ENCODE measurements around the gene BRINP1. TPM values are rescaled to one million over a fixed set of nuclear protein-coding genes. Genes with fewer than 3 reads are reported as not detected.

BRINP1 gene
- total RNA-seq, 1 experiment from 2014 or later, result not detected

DNA sequence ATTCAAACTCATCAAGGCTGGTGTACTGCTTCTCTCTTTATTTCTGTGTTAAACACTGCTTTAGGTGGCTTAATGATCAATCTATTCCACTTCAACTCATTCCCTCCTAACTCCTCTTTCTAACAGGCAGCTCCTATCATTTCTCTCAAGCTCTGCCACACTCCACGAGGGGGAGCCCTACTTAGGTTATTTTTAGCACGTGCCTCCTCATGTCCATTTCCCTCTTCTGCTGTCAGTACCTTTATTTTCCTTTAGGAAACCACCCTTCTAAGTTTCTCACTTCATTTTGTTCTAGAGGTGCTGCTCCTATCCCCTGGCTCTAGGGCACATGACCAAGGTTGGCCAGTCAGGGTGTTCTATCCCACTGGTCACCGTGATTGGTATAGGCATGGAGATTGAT lies 6.7 kb upstream of the BRINP1 start:
- Histone ChIP-seq H3K36me3 (ENCODE audit: control insufficient read depth, insufficient read depth, low read length) (no peaks in the 10 kb centered on the region), H3K4me3 (ENCODE audit: low read depth in 2 of 2, low read length in 2 of 2) (no peak overlapping the region), H3K27ac (ENCODE audit: low read length) (no peak overlapping the region), H3K27me3 (ENCODE audit: control insufficient read depth, insufficient read depth, low read length) (no peaks in the 10 kb centered on the region), H3K9me3 (ENCODE audit: control insufficient read depth, insufficient read depth, low read depth, low read length) (no peaks in the 10 kb centered on the region), H3K4me1 (ENCODE audit: control insufficient read depth, insufficient read depth, low read length) (no peaks in the 10 kb centered on the region)
- ATAC-seq (no peak), DNase-seq (ENCODE audit: low read depth, low spot score) (no peak)
- ChIA-PET POLR2A (no interaction called here), CTCF (no interaction called here)
- in situ Hi-C loops (cut with HindIII; ENCODE audit: low pct_unique_long_range_greater_than_20kb, low sequenced_read_pairs) (no loop called here), intact Hi-C loops (cut with micrococcal nuclease; ENCODE audit: unreplicated experiment) (no loop called here)
- BruUV-seq (replicated peaks), result no TSS peak
- TF ChIP-seq, protein P1, sequence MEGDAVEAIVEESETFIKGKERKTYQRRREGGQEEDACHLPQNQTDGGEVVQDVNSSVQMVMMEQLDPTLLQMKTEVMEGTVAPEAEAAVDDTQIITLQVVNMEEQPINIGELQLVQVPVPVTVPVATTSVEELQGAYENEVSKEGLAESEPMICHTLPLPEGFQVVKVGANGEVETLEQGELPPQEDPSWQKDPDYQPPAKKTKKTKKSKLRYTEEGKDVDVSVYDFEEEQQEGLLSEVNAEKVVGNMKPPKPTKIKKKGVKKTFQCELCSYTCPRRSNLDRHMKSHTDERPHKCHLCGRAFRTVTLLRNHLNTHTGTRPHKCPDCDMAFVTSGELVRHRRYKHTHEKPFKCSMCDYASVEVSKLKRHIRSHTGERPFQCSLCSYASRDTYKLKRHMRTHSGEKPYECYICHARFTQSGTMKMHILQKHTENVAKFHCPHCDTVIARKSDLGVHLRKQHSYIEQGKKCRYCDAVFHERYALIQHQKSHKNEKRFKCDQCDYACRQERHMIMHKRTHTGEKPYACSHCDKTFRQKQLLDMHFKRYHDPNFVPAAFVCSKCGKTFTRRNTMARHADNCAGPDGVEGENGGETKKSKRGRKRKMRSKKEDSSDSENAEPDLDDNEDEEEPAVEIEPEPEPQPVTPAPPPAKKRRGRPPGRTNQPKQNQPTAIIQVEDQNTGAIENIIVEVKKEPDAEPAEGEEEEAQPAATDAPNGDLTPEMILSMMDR (IDR thresholded peaks at IDR 0.05), result peak; percentile 18
- TF ChIP-seq POLR2AphosphoS5 (IDR thresholded peaks at IDR 0.05; ENCODE audit: low read depth, low read length), result no peak

DNA sequence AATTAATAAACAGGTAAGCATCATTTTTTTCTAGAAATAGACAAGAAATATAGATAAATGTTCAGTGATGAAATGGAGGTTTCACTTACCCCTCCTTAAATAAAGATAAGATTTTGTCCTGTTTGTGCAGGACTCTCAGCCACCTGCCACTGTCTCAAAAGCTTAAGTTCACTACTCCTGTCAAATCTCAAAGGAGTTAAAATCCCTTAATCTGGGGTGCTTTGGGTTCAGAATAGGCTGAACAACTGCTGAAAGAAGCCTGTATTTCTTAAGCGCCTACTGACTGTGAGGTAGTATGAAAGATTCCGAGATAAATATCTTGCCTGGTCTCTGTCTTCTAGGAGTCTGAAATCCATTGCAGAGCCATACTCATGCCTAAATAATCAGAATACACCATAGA lies 3.7 kb upstream of the BRINP1 start:
- Histone ChIP-seq H3K36me3 (ENCODE audit: control insufficient read depth, insufficient read depth, low read length) (no peaks in the 10 kb centered on the region), H3K9me3 (ENCODE audit: control insufficient read depth, insufficient read depth, low read depth, low read length) (no peaks in the 10 kb centered on the region), H3K4me1 (ENCODE audit: control insufficient read depth, insufficient read depth, low read length) (no peaks in the 10 kb centered on the region), H3K4me3 (ENCODE audit: low read depth in 2 of 2, low read length in 2 of 2) (no peak overlapping the region), H3K27me3 (ENCODE audit: control insufficient read depth, insufficient read depth, low read length) (no peaks in the 10 kb centered on the region), H3K27ac (ENCODE audit: low read length) (no peak overlapping the region)
- no peak for TF ChIP-seq POLR2AphosphoS5 (IDR thresholded peaks at IDR 0.05; ENCODE audit: low read depth, low read length)
- TF ChIP-seq, protein P1 (IDR thresholded peaks at IDR 0.05), result no peak
- ChIA-PET CTCF (no interaction called here), POLR2A (no interaction called here)
- ATAC-seq (no peak), DNase-seq (ENCODE audit: low read depth, low spot score) (no peak)
- BruUV-seq (replicated peaks), result no TSS peak
- in situ Hi-C loops (cut with HindIII; ENCODE audit: low pct_unique_long_range_greater_than_20kb, low sequenced_read_pairs), result no loop called here
- intact Hi-C loops (cut with micrococcal nuclease; ENCODE audit: unreplicated experiment), result no loop called here

DNA sequence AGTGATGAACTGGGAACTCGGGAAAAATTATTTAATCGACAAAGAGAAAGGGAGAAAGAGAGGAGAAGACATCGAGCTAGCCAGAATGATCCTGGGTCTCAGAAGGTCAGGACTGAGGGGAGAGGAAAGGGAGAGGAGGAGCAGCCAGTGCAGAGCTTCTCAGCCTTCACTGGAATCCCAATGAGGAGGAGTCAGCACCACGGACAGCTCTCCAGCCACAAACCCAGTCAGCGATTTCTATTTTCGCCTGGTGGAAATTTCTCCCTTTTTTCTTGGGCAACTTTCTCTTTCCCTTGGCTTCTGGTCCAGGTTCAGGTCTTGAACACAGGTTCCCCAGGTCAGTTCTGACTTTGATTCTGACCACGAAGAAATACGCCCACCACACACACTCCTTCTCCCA lies 1.6 kb upstream of the BRINP1 start:
- H3K27me3 ChIP-seq (ENCODE audit: control insufficient read depth, insufficient read depth, low read length), result no peaks in the 10 kb centered on the region
- H3K4me1 ChIP-seq (ENCODE audit: control insufficient read depth, insufficient read depth, low read length), result no peaks in the 10 kb centered on the region
- in situ Hi-C loops (cut with HindIII; ENCODE audit: low pct_unique_long_range_greater_than_20kb, low sequenced_read_pairs), result no loop called here
- H3K9me3 ChIP-seq (ENCODE audit: control insufficient read depth, insufficient read depth, low read depth, low read length), result no peaks in the 10 kb centered on the region
- TF ChIP-seq, protein P2, sequence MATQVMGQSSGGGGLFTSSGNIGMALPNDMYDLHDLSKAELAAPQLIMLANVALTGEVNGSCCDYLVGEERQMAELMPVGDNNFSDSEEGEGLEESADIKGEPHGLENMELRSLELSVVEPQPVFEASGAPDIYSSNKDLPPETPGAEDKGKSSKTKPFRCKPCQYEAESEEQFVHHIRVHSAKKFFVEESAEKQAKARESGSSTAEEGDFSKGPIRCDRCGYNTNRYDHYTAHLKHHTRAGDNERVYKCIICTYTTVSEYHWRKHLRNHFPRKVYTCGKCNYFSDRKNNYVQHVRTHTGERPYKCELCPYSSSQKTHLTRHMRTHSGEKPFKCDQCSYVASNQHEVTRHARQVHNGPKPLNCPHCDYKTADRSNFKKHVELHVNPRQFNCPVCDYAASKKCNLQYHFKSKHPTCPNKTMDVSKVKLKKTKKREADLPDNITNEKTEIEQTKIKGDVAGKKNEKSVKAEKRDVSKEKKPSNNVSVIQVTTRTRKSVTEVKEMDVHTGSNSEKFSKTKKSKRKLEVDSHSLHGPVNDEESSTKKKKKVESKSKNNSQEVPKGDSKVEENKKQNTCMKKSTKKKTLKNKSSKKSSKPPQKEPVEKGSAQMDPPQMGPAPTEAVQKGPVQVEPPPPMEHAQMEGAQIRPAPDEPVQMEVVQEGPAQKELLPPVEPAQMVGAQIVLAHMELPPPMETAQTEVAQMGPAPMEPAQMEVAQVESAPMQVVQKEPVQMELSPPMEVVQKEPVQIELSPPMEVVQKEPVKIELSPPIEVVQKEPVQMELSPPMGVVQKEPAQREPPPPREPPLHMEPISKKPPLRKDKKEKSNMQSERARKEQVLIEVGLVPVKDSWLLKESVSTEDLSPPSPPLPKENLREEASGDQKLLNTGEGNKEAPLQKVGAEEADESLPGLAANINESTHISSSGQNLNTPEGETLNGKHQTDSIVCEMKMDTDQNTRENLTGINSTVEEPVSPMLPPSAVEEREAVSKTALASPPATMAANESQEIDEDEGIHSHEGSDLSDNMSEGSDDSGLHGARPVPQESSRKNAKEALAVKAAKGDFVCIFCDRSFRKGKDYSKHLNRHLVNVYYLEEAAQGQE (IDR thresholded peaks at IDR 0.05; ENCODE audit: insufficient read depth in 1 of 2, low read depth in 2 of 2, low read length in 1 of 2), result peak; percentile 85 to 91
- TF ChIP-seq TCF7L2 (IDR thresholded peaks at IDR 0.05; ENCODE audit: low read depth, low read length), result no peak
- H3K36me3 ChIP-seq (ENCODE audit: control insufficient read depth, insufficient read depth, low read length), result no peaks in the 10 kb centered on the region
- H3K4me3 ChIP-seq (ENCODE audit: low read depth in 2 of 2, low read length in 2 of 2), result no peak overlapping the region
- intact Hi-C loops (cut with micrococcal nuclease; ENCODE audit: unreplicated experiment), result no loop called here
- BruUV-seq (replicated peaks), result no TSS peak
- CTCF ChIA-PET, result no interaction called here
- ATAC-seq (no peak), DNase-seq (ENCODE audit: low read depth, low spot score) (no peak)
- POLR2A ChIA-PET, result no interaction called here
- no peak overlapping the region for H3K27ac ChIP-seq (ENCODE audit: low read length)

Measured in Panc1 (cell line).